ENCODE measurements around the gene KRT83. TPM values are rescaled to one million over a fixed set of nuclear protein-coding genes. Genes with fewer than 3 reads are reported as not detected.

The KRT83 gene
- polyA plus RNA-seq, 3 donors: not detected

DNA sequence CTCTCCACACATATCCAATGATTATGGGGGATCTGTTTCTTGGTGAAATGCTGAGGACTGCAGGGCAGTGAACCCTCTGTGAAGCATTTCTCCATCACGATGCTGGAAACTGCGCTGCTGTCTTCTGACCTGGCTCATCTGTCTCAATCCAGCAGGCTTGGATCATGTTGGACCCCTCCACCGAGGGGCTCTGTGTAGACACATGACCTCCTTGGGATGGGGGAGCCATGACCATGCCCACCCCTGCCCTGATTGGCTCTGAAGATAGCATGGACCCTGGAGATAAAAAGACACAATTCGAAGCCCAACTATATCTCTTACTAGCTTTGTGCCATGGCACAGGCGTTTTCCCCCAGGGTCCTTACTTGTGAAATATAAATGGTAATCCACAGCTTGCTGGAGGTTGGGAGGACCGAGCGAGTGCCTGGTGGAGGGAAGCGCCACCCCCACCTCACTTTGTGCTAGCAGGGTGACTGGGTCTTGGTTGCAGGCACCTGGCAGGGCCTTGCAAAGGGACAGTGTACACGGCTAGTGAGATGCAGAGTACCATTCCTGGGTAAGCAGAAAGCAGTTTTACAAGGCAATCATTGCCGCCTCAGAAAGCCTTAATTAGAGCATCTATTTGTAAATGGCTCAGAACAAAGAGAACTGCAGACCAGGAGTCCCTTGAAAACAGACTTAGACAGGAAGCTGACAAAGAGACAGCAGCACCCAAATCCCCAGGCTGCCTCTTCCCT is 2.4 kb upstream of the KRT83 start:
- H3K79me2 ChIP-seq (ENCODE audit: insufficient read depth, low read length): no peaks in the 10 kb centered on the region
- WGBS (ENCODE audit: insufficient coverage): 92% methylated on average over 7 of the region's 10 CpGs
- Mint-ChIP-seq H3K4me1 (peaks cover 4% of the 10 kb centered on the region), H3K4me3 (no peak overlapping the region), H3K27ac (no peak overlapping the region), H3K36me3 (no peaks in the 10 kb centered on the region), H3K9me3 (peaks cover 0 to 2% (median 0%) of the 10 kb centered on the region in 7 donors), H3K27me3 (ENCODE audit: low read depth in 3 of 3) (peaks cover 26 to 61% (median 27%) of the 10 kb centered on the region in 3 donors)
- peaks cover 0 to 22% of the 10 kb centered on the region in 2 donors for H3K27me3 ChIP-seq (ENCODE audit: control insufficient read depth in 2 of 2, insufficient read depth in 2 of 2, low read length in 2 of 2)
- H3K4me1 ChIP-seq (ENCODE audit: control insufficient read depth in 1 of 2, insufficient read depth in 2 of 2, low read length in 2 of 2): no peaks in the 10 kb centered on the region
- no peak overlapping the region for H2AFZ ChIP-seq (ENCODE audit: insufficient read depth, low read depth, low read length, poor library complexity, severe bottlenecking)
- H3K4me3 ChIP-seq (replicated peaks in 1 of 3; ENCODE audit: low read depth in 2 of 3, low read length in 3 of 3): no peak overlapping the region
- no peak overlapping the region for H3K4me2 ChIP-seq (replicated peaks; ENCODE audit: extremely low read depth, low read length, poor library complexity, severe bottlenecking)
- H3K36me3 ChIP-seq (replicated peaks in 1 of 2; ENCODE audit: control insufficient read depth in 1 of 2, insufficient read depth in 2 of 2, low read length in 2 of 2): no peaks in the 10 kb centered on the region
- no peak overlapping the region for H3K27ac ChIP-seq (ENCODE audit: low read depth in 1 of 2, low read length in 2 of 2)
- intact Hi-C loops (cut with micrococcal nuclease): no loop called here
- H3K9me3 ChIP-seq (replicated peaks in 1 of 2; ENCODE audit: control insufficient read depth in 1 of 2, insufficient read depth in 1 of 2, low read length in 2 of 2): no peaks in the 10 kb centered on the region
- H3K9ac ChIP-seq (ENCODE audit: insufficient read depth, low read length, poor library complexity, severe bottlenecking): no peak overlapping the region
- no peak for DNase-seq
- no peaks in the 10 kb centered on the region for H4K20me1 ChIP-seq (ENCODE audit: insufficient read depth, low read length)
- TF ChIP-seq, protein P1, sequence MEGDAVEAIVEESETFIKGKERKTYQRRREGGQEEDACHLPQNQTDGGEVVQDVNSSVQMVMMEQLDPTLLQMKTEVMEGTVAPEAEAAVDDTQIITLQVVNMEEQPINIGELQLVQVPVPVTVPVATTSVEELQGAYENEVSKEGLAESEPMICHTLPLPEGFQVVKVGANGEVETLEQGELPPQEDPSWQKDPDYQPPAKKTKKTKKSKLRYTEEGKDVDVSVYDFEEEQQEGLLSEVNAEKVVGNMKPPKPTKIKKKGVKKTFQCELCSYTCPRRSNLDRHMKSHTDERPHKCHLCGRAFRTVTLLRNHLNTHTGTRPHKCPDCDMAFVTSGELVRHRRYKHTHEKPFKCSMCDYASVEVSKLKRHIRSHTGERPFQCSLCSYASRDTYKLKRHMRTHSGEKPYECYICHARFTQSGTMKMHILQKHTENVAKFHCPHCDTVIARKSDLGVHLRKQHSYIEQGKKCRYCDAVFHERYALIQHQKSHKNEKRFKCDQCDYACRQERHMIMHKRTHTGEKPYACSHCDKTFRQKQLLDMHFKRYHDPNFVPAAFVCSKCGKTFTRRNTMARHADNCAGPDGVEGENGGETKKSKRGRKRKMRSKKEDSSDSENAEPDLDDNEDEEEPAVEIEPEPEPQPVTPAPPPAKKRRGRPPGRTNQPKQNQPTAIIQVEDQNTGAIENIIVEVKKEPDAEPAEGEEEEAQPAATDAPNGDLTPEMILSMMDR (IDR thresholded peaks at IDR 0.05): no peak

DNA sequence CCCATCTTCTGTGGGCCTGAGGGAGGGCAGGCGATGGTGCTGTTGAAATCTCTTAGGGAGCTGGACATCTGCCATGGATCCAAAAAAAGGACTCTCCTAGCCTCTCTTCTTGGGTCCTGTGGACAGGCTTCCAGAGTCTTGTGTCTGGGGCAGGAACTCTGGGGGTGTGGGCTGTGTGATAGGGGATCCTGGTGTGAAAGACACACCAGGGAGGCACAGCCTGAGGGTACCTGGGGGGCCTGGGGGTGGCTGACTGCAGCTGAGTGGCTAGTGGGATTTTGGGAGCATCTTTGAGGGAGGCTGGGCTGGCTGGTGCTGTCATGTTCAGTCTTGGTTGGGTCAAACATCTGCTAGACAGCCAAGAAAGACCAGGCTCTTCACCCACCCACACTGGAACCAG is 1.8 kb upstream of the KRT83 start:
- H3K4me3 ChIP-seq (replicated peaks in 1 of 3; ENCODE audit: low read depth in 2 of 3, low read length in 3 of 3): no peak overlapping the region
- no peaks in the 10 kb centered on the region for H4K20me1 ChIP-seq (ENCODE audit: insufficient read depth, low read length)
- no peaks in the 10 kb centered on the region for H3K79me2 ChIP-seq (ENCODE audit: insufficient read depth, low read length)
- no peaks in the 10 kb centered on the region for H3K9me3 ChIP-seq (replicated peaks in 1 of 2; ENCODE audit: control insufficient read depth in 1 of 2, insufficient read depth in 1 of 2, low read length in 2 of 2)
- no peak overlapping the region for H2AFZ ChIP-seq (ENCODE audit: insufficient read depth, low read depth, low read length, poor library complexity, severe bottlenecking)
- no peaks in the 10 kb centered on the region for H3K4me1 ChIP-seq (ENCODE audit: control insufficient read depth in 1 of 2, insufficient read depth in 2 of 2, low read length in 2 of 2)
- no peaks in the 10 kb centered on the region for H3K36me3 ChIP-seq (replicated peaks in 1 of 2; ENCODE audit: control insufficient read depth in 1 of 2, insufficient read depth in 2 of 2, low read length in 2 of 2)
- Mint-ChIP-seq H3K27ac (no peak overlapping the region), H3K4me3 (no peak overlapping the region), H3K4me1 (peaks cover 4% of the 10 kb centered on the region), H3K36me3 (no peaks in the 10 kb centered on the region), H3K9me3 (peaks cover 0 to 2% (median 0%) of the 10 kb centered on the region in 7 donors), H3K27me3 (ENCODE audit: low read depth in 3 of 3) (peaks cover 26 to 65% (median 29%) of the 10 kb centered on the region in 3 donors)
- intact Hi-C loops (cut with micrococcal nuclease): no loop called here
- H3K27ac ChIP-seq (ENCODE audit: low read depth in 1 of 2, low read length in 2 of 2): no peak overlapping the region
- H3K9ac ChIP-seq (ENCODE audit: insufficient read depth, low read length, poor library complexity, severe bottlenecking): no peak overlapping the region
- 100% methylated on average over 1 of the region's 1 CpG for WGBS (ENCODE audit: insufficient coverage)
- peaks cover 0 to 22% of the 10 kb centered on the region in 2 donors for H3K27me3 ChIP-seq (ENCODE audit: control insufficient read depth in 2 of 2, insufficient read depth in 2 of 2, low read length in 2 of 2)
- DNase-seq: no peak
- no peak overlapping the region for H3K4me2 ChIP-seq (replicated peaks; ENCODE audit: extremely low read depth, low read length, poor library complexity, severe bottlenecking)
- TF ChIP-seq, protein P1 (IDR thresholded peaks at IDR 0.05): no peak

Measured in CD14-positive monocyte (primary cell).